ENCODE results near the gene MAFB.

Gene MAFB

DNA sequence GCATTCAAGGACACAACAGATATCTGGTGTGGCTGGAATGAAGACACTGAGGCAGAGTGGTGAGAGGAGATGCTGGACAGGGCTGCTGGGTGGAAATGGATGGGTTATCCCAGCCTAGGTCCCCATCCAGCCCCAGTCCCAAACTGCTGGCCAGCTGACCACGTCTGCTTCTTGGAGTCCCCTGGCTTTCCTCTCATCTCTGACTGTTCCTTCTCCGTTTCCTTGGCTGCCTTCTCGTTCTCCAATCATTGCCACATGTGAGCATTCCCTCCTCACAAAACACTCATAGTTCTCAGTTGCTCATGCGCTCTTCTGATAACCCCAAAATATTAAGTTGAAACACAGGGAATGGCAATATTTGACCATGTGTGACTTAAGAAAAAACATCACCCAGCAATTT is 31.5 kb downstream of the MAFB start:
- Histone ChIP-seq H3K4me1 (ENCODE audit: control insufficient read depth, insufficient read depth, low read length, poor library complexity, severe bottlenecking) (no peaks in the 10 kb centered on the region), H3K27ac (ENCODE audit: low read depth, low read length, severe bottlenecking) (no peak overlapping the region), H3K4me3 (ENCODE audit: extremely low read depth, insufficient read depth, low read length, poor library complexity, severe bottlenecking) (no peak overlapping the region), H3K36me3 (ENCODE audit: control insufficient read depth, insufficient read depth, low read length) (no peaks in the 10 kb centered on the region), H3K9me3 (ENCODE audit: control insufficient read depth, low read length) (no peaks in the 10 kb centered on the region)
- WGBS, 2 experiments (ENCODE audit: insufficient coverage in 2 of 2) = 69 to 73% methylated on average over 3 to 4 of the region's 4 CpGs

GRCh38 chr20:40655451-40655850 is 33.6 kb downstream of the MAFB start:
- Histone ChIP-seq H3K4me3 (ENCODE audit: extremely low read depth, insufficient read depth, low read length, poor library complexity, severe bottlenecking) (no peak overlapping the region), H3K9me3 (ENCODE audit: control insufficient read depth, low read length) (no peaks in the 10 kb centered on the region), H3K4me1 (ENCODE audit: control insufficient read depth, insufficient read depth, low read length, poor library complexity, severe bottlenecking) (no peaks in the 10 kb centered on the region), H3K27ac (ENCODE audit: low read depth, low read length, severe bottlenecking) (no peak overlapping the region), H3K36me3 (ENCODE audit: control insufficient read depth, insufficient read depth, low read length) (no peaks in the 10 kb centered on the region)
- 88 to 91% methylated on average over 5 of the region's 6 CpGs for WGBS, 2 experiments (ENCODE audit: insufficient coverage in 2 of 2)

- H3K4me1 ChIP-seq (ENCODE audit: control insufficient read depth, insufficient read depth, low read length, poor library complexity, severe bottlenecking) = no peaks in the 10 kb centered on the region
- H3K36me3 ChIP-seq (ENCODE audit: control insufficient read depth, insufficient read depth, low read length) = no peaks in the 10 kb centered on the region
- no peak overlapping the region for H3K27ac ChIP-seq (ENCODE audit: low read depth, low read length, severe bottlenecking)
- no peaks in the 10 kb centered on the region for H3K9me3 ChIP-seq (ENCODE audit: control insufficient read depth, low read length)
- H3K4me3 ChIP-seq (ENCODE audit: extremely low read depth, insufficient read depth, low read length, poor library complexity, severe bottlenecking) = no peak overlapping the region
- WGBS, 2 experiments (ENCODE audit: insufficient coverage in 2 of 2) = 59 to 67% methylated on average over 3 of the region's 4 CpGs
These were observed 34.2 kb downstream of the MAFB start for GRCh38 chr20:40654876-40655275.

- no peak overlapping the region for H3K27ac ChIP-seq (ENCODE audit: low read depth, low read length, severe bottlenecking)
- 76 to 89% methylated on average over 7 of the region's 8 CpGs for WGBS, 2 experiments (ENCODE audit: insufficient coverage in 2 of 2)
These were observed 36.5 kb downstream of the MAFB start for GRCh38 chr20:40652441-40652987.

GRCh38 chr20:40651151-40651550 is 37.9 kb downstream of the MAFB start:
- H3K4me1 ChIP-seq (ENCODE audit: control insufficient read depth, insufficient read depth, low read length, poor library complexity, severe bottlenecking) = peaks cover 8% of the 10 kb centered on the region
- no peaks in the 10 kb centered on the region for H3K36me3 ChIP-seq (ENCODE audit: control insufficient read depth, insufficient read depth, low read length)
- H3K4me3 ChIP-seq (ENCODE audit: extremely low read depth, insufficient read depth, low read length, poor library complexity, severe bottlenecking) = no peak overlapping the region
- no peak overlapping the region for H3K27ac ChIP-seq (ENCODE audit: low read depth, low read length, severe bottlenecking)
- no peaks in the 10 kb centered on the region for H3K9me3 ChIP-seq (ENCODE audit: control insufficient read depth, low read length)
- no CpG with 5 or more reads among the region's 2 CpGs for WGBS, 2 experiments (ENCODE audit: insufficient coverage in 2 of 2)

More at GRCh38 chr20:40652441-40652987, 36.5 kb downstream of the MAFB start:
- Histone ChIP-seq H3K36me3 (ENCODE audit: control insufficient read depth, insufficient read depth, low read length) (no peaks in the 10 kb centered on the region), H3K9me3 (ENCODE audit: control insufficient read depth, low read length) (no peaks in the 10 kb centered on the region), H3K4me3 (ENCODE audit: extremely low read depth, insufficient read depth, low read length, poor library complexity, severe bottlenecking) (no peak overlapping the region), H3K4me1 (ENCODE audit: control insufficient read depth, insufficient read depth, low read length, poor library complexity, severe bottlenecking) (no peaks in the 10 kb centered on the region)

- no peaks in the 10 kb centered on the region for H3K36me3 ChIP-seq (ENCODE audit: control insufficient read depth, insufficient read depth, low read length)
- H3K9me3 ChIP-seq (ENCODE audit: control insufficient read depth, low read length) = no peaks in the 10 kb centered on the region
- no peak overlapping the region for H3K4me3 ChIP-seq (ENCODE audit: extremely low read depth, insufficient read depth, low read length, poor library complexity, severe bottlenecking)
- peaks cover 10% of the 10 kb centered on the region for H3K4me1 ChIP-seq (ENCODE audit: control insufficient read depth, insufficient read depth, low read length, poor library complexity, severe bottlenecking)
- no peak overlapping the region for H3K27ac ChIP-seq (ENCODE audit: low read depth, low read length, severe bottlenecking)
- WGBS, 2 experiments (ENCODE audit: insufficient coverage in 2 of 2) = 67 to 100% methylated on average over 1 to 2 of the region's 4 CpGs
These were observed 38.3 kb downstream of the MAFB start for GRCh38 chr20:40650707-40651106.

DNA sequence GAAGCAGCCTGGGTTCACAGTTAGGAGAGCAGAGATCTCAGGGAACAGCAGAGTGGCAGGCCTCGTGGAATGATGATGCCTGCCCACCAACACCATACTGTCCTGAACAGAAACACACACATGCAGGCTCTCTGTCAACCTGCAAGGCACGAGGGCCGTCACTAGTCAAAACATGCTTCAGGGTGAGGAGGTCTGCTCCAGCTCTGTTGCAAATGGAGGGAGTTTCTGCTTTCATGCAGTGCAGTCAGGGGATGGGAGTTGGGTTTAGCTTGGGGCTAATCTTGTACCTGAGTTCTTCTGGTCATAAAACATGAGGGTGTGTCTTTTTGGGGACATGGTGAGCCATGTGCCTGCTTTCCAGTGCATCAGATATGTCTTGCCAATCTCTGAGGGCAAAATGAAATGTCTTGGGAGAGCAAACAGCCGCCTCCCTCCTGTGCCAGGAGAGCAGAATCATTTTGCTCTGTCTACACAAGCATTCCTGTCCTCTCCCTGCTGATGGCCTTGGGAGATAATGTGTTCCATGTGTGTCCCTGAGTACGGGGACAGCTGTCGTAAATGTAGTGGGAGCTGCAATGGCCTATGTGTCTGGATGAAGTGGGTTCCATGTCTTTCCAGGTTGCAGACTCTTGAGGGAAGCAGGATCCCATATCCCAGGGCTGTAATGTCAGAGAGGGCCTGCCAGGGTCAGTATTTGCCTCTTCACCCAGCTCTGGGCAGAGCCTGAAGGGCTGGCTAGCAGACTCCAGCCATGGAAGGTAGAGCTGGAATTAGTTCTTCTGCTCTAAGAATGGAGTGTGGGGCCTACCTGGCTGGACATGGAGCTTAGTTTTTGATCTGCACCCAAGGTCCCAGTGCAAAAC is 40.6 kb downstream of the MAFB start:
- Histone ChIP-seq H3K9me3 (ENCODE audit: control insufficient read depth, low read length) (no peaks in the 10 kb centered on the region), H3K4me3 (ENCODE audit: extremely low read depth, insufficient read depth, low read length, poor library complexity, severe bottlenecking) (no peak overlapping the region), H3K36me3 (ENCODE audit: control insufficient read depth, insufficient read depth, low read length) (no peaks in the 10 kb centered on the region), H3K4me1 (ENCODE audit: control insufficient read depth, insufficient read depth, low read length, poor library complexity, severe bottlenecking) (peaks cover 16% of the 10 kb centered on the region), H3K27ac (ENCODE audit: low read depth, low read length, severe bottlenecking) (no peak overlapping the region)
- 87 to 94% methylated on average over 4 to 5 of the region's 6 CpGs for WGBS, 2 experiments (ENCODE audit: insufficient coverage in 2 of 2)

- H3K27ac ChIP-seq (ENCODE audit: low read depth, low read length, severe bottlenecking) = no peak overlapping the region
- H3K36me3 ChIP-seq (ENCODE audit: control insufficient read depth, insufficient read depth, low read length) = no peaks in the 10 kb centered on the region
- no peaks in the 10 kb centered on the region for H3K9me3 ChIP-seq (ENCODE audit: control insufficient read depth, low read length)
- no peak overlapping the region for H3K4me3 ChIP-seq (ENCODE audit: extremely low read depth, insufficient read depth, low read length, poor library complexity, severe bottlenecking)
- H3K4me1 ChIP-seq (ENCODE audit: control insufficient read depth, insufficient read depth, low read length, poor library complexity, severe bottlenecking) = peaks cover 16% of the 10 kb centered on the region
- 55% methylated on average over 2 of the region's 6 CpGs; no CpG with 5 or more reads in 1 of the 2 experiments for WGBS, 2 experiments (ENCODE audit: insufficient coverage in 2 of 2)
These were observed 42.2 kb downstream of the MAFB start for GRCh38 chr20:40646813-40647212.

GRCh38 chr20:40646361-40646760 is 42.7 kb downstream of the MAFB start:
- H3K36me3 ChIP-seq (ENCODE audit: control insufficient read depth, insufficient read depth, low read length) = no peaks in the 10 kb centered on the region
- no peak overlapping the region for H3K4me3 ChIP-seq (ENCODE audit: extremely low read depth, insufficient read depth, low read length, poor library complexity, severe bottlenecking)
- peaks cover 16% of the 10 kb centered on the region for H3K4me1 ChIP-seq (ENCODE audit: control insufficient read depth, insufficient read depth, low read length, poor library complexity, severe bottlenecking)
- no peaks in the 10 kb centered on the region for H3K9me3 ChIP-seq (ENCODE audit: control insufficient read depth, low read length)
- H3K27ac ChIP-seq (ENCODE audit: low read depth, low read length, severe bottlenecking) = no peak overlapping the region
- 18 to 35% methylated on average over 3 to 5 of the region's 8 CpGs for WGBS, 2 experiments (ENCODE audit: insufficient coverage in 2 of 2)

DNA sequence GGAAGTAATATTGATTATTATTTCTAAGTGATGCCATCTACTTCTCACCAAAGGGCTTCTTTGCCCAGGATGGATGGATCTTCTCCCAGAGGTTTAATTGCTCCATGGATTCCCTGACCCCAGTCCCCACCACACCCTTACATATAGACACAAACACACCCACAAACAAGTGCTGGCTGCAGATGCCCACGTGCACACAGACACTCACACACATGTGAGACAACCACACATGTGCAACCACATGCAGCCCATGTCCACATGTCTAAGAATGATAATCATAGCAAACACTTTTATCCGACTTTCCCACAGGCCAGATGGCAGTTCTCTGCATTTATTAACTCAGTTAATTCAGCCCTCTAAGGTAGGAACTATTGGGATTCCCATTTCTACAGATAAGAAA is 44.2 kb downstream of the MAFB start:
- peaks cover 16% of the 10 kb centered on the region for H3K4me1 ChIP-seq (ENCODE audit: control insufficient read depth, insufficient read depth, low read length, poor library complexity, severe bottlenecking)
- no peaks in the 10 kb centered on the region for H3K36me3 ChIP-seq (ENCODE audit: control insufficient read depth, insufficient read depth, low read length)
- WGBS, 2 experiments (ENCODE audit: insufficient coverage in 2 of 2) = 83 to 100% methylated on average over 1 to 2 of the region's 2 CpGs
- H3K27ac ChIP-seq (ENCODE audit: low read depth, low read length, severe bottlenecking) = no peak overlapping the region
- H3K4me3 ChIP-seq (ENCODE audit: extremely low read depth, insufficient read depth, low read length, poor library complexity, severe bottlenecking) = no peak overlapping the region
- H3K9me3 ChIP-seq (ENCODE audit: control insufficient read depth, low read length) = no peaks in the 10 kb centered on the region

DNA sequence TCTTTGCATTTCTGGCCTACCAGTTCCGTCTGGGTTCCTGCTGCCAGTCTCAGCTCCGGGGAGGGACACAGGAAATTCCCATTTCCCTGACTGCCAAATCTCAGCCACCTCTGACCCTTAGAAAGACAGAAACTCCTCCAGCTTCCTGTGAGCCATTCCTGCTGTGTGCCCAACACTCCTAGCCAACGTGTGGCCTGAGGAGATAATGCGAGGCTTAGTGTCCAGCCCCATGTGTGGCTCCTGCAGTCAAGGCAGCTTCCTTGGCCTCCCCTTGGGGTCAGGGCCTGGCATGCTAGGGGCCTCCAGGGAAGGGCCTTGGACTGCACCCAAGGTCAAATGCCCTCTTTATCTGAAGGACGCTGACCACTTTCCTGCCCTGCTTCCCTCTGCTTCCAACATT is 45.1 kb downstream of the MAFB start:
- Histone ChIP-seq H3K4me3 (ENCODE audit: extremely low read depth, insufficient read depth, low read length, poor library complexity, severe bottlenecking) (no peak overlapping the region), H3K9me3 (ENCODE audit: control insufficient read depth, low read length) (no peaks in the 10 kb centered on the region), H3K4me1 (ENCODE audit: control insufficient read depth, insufficient read depth, low read length, poor library complexity, severe bottlenecking) (peaks cover 16% of the 10 kb centered on the region), H3K36me3 (ENCODE audit: control insufficient read depth, insufficient read depth, low read length) (no peaks in the 10 kb centered on the region), H3K27ac (ENCODE audit: low read depth, low read length, severe bottlenecking) (no peak overlapping the region)
- WGBS, 2 experiments (ENCODE audit: insufficient coverage in 2 of 2) = 53 to 59% methylated on average over 4 to 5 of the region's 5 CpGs
